NCI-H524 (cell line): ENCODE results near the gene NMT1.
"Not testable (repeated sequence)": the region's sequence is repeated elsewhere in the genome, so short reads cannot be mapped to it uniquely, and the experiment has no call there.

ENCODE experiments used
- DNase-seq, 2 experiments: peaks; one replicate each; lab custom pipeline; 2025; lab: John Stamatoyannopoulos, UW

NMT1 gene

GRCh38 chr17:45120558-45120957, 59.4 kb downstream of the NMT1 start:
- no peak for DNase-seq

GRCh38 chr17:45121055-45121454, 59.9 kb downstream of the NMT1 start:
- no peak for DNase-seq

GRCh38 chr17:45123076-45123770, 62.1 kb downstream of the NMT1 start:
- DNase-seq = no peak

GRCh38 chr17:45123930-45124796, 63.0 kb downstream of the NMT1 start:
- no peak for DNase-seq

GRCh38 chr17:45124797-45125122, 63.6 kb downstream of the NMT1 start:
- not testable (repeated sequence) for DNase-seq

- DNase-seq = no peak
Measured at GRCh38 chr17:45125509-45125908, 64.4 kb downstream of the NMT1 start.

- DNase-seq = no peak
Measured at GRCh38 chr17:45127207-45127547, 66.1 kb downstream of the NMT1 start.

- DNase-seq = no peak
Measured at GRCh38 chr17:45127548-45128300, 66.6 kb downstream of the NMT1 start.

- DNase-seq = no peak
Measured at GRCh38 chr17:45128331-45128730, 67.2 kb downstream of the NMT1 start.

- DNase-seq = no peak
Measured at GRCh38 chr17:45128989-45129388, 67.9 kb downstream of the NMT1 start.

GRCh38 chr17:45129426-45129939, 68.4 kb downstream of the NMT1 start:
- peak; percentile 18 to 79 for DNase-seq

GRCh38 chr17:45129940-45130680, 69.0 kb downstream of the NMT1 start:
- no peak for DNase-seq

- DNase-seq = peak in 1 of 2 experiments; percentile 45
Measured at GRCh38 chr17:45130681-45131615, 69.8 kb downstream of the NMT1 start.

GRCh38 chr17:45131616-45132319, 70.7 kb downstream of the NMT1 start:
- DNase-seq = peak; percentile 71 to 76

GRCh38 chr17:45132320-45132571, 71.1 kb downstream of the NMT1 start, which contains the start of gene PLCD3:
PLCD3 (minus strand) TSS chr17:45132515; CDS start chr17:45132410, 105 bp downstream.
- no peak for DNase-seq

- peak; percentile 85 to 88 for DNase-seq
Measured at GRCh38 chr17:45132572-45133463, 71.7 kb downstream of the NMT1 start.

- DNase-seq = peak; percentile 98 to 99
Measured at GRCh38 chr17:45135192-45135977, 74.3 kb downstream of the NMT1 start, which contains the start of gene ACBD4. ACBD4 (plus strand) TSS chr17:45135687; CDS start chr17:45136145, 458 bp downstream.
